ENCODE results near the gene ZP3.
"Not testable (repeated sequence)": the region's sequence is repeated elsewhere in the genome, so short reads cannot be mapped to it uniquely, and the experiment has no call there.

- TF ChIP-seq POLR2A, CTCF (IDR thresholded peaks at IDR 0.05): not testable (repeated sequence)
Measured at GRCh38 chr7:76443846-76444245, 19.1 kb downstream of the ZP3 start.
